GM06990 (cell line): Measurements from ENCODE around the gene C1orf50.

Experiments used
- DNase-seq: peaks from one replicate; pipeline ENCODE4 v3.0.0-alpha.2; 2011; ENCODE audit not compliant: insufficient read length; ENCODE audit errors: extremely low read depth
- H3K27me3 ChIP-seq: replicated peaks from 2 replicates; pipeline ENCODE4 v1.6.0; 2011; ENCODE audit warnings: low read length; ENCODE audit not compliant: control insufficient read depth, insufficient read depth
- H3K36me3 ChIP-seq: 2 replicates; pipeline ENCODE4 v1.5.1; 2011; ENCODE audit warnings: low read length; ENCODE audit not compliant: control insufficient read depth, insufficient read depth
- H3K4me3 ChIP-seq: replicated peaks from 2 replicates; pipeline ENCODE4 v1.5.1; 2011; ENCODE audit warnings: low read depth, mild to moderate bottlenecking, control low read depth, low read length
- CTCF ChIP-seq: IDR thresholded peaks from 2 replicates; pipeline ENCODE4 v1.5.1; 2011; ENCODE audit warnings: low read length, control low read depth, mild to moderate bottlenecking, inconsistent platforms; ENCODE audit not compliant: insufficient read depth, poor library complexity, severe bottlenecking

The C1orf50 gene

GRCh38 chr1:42741706-42742105 is 25.3 kb upstream of the C1orf50 start:
- TF ChIP-seq CTCF = no peak

DNA sequence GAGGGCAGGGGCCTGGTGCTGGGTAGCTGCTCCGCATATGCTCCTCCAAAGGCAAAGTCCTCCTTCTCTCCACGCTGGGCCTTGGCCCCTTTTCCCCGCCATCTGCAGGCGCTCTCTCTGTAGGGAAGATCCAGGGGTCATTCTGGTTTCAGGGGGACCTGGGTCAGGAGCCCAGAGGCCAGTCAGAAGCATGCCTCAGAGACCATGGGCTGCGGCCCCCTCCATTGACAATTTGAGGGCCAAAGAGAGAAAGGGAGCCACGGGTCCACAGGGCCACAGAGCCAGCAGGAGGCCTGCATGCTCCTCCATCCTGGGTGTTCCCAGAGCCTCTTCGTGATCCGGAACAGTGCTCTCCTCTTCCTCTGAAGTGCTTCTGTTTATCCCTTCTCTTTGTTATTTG is 24.9 kb upstream of the C1orf50 start:
- peaks cover 9% of the 10 kb centered on the region for H3K36me3 ChIP-seq
- TF ChIP-seq CTCF = no peak
- no peak for DNase-seq

More at GRCh38 chr1:42741706-42742105, 25.3 kb upstream of the C1orf50 start:
- peaks cover 7% of the 10 kb centered on the region for H3K36me3 ChIP-seq
- no peak overlapping the region for H3K4me3 ChIP-seq
- H3K27me3 ChIP-seq = no peaks in the 10 kb centered on the region
- no peak for DNase-seq

GRCh38 chr1:42742617-42743316 is 24.3 kb upstream of the C1orf50 start:
- H3K27me3 ChIP-seq = no peaks in the 10 kb centered on the region
- peaks cover 9% of the 10 kb centered on the region for H3K36me3 ChIP-seq
- no peak for TF ChIP-seq CTCF
- DNase-seq = no peak
- H3K4me3 ChIP-seq = no peak overlapping the region

More for the DNA sequence above, 24.9 kb upstream of the C1orf50 start:
- Histone ChIP-seq H3K4me3 (no peak overlapping the region), H3K27me3 (no peaks in the 10 kb centered on the region)

DNA sequence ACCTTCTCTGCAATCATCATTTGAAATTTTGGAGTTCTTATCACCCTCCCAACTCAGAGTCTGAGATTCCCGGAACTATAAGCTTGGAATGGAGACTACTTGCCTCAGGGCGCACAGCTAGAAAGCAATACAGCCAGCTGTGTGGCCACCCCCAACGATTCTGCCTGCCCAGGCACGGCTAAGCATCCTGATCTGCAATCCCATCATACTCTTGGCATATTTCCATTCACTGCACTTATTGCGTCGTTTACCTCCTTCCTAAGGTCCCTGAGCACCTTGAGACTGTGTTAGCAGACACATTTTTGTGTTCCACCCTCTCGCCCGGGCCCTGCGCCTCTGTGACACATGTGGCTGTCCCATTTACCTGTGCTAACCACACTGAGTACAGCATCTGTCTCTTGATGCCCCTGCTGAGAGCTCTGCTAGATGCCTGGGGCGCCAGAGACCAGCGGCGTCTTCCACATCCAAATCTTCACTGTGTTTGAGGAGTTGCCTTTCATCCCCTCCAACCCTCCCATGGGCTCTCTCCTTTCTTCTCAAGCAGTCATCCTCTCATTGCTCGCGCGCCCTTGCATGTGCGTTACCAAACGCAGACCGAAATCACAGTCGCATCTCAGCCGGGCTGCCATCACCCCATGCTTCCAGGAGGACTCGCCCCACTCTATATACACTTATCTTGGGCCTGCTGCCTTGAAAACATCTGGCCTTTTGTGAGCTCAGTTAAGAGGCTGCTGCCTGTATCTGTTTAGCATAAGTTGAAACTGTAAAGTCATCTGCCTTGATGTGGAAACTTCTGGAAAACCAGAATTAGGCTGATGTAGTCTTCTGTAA is 23.5 kb upstream of the C1orf50 start:
- TF ChIP-seq CTCF = no peak
- Histone ChIP-seq H3K36me3 (peaks cover 15% of the 10 kb centered on the region), H3K27me3 (no peaks in the 10 kb centered on the region), H3K4me3 (no peak overlapping the region)
- no peak for DNase-seq

GRCh38 chr1:42744148-42744413 is 23.0 kb upstream of the C1orf50 start:
- DNase-seq = no peak
- TF ChIP-seq CTCF = no peak
- H3K27me3 ChIP-seq = no peaks in the 10 kb centered on the region
- peaks cover 18% of the 10 kb centered on the region for H3K36me3 ChIP-seq
- H3K4me3 ChIP-seq = no peak overlapping the region

DNA sequence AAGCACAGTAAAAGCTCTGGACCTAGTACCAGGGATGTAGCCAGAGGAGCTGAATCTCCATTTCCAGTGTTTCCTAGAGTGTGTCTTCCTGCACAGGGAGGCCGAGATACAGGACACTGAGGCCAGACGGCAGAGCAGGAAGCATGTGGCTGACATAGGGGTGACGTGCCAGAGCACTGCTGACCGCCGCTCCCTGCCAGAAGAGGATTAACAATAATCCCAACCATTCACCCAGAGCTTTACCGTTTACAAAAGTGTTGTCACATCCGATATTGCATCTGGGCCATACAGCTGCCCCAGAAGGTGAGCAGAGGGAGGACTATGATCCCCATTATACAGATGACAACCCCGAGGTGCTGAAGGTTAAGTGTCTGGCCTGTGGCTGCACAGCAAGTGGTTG is 21.2 kb upstream of the C1orf50 start:
- Histone ChIP-seq H3K4me3 (no peak overlapping the region), H3K36me3 (peaks cover 23% of the 10 kb centered on the region), H3K27me3 (no peaks in the 10 kb centered on the region)
- DNase-seq = no peak
- TF ChIP-seq CTCF = no peak
